Activated naive CD4-positive, alpha-beta T cell treated with anti-CD3 and anti-CD28 coated beads, Interleukin-2, amount 50 U/mL, for 72 hours (primary cell): ENCODE results near the gene SMAD6. TPM values are rescaled to one million over a fixed set of nuclear protein-coding genes. Genes with fewer than 3 reads are reported as not detected.
A peak's percentile ranks its signal among the peaks of the same experiment; 100 is the strongest.

Experiments used
- ATAC-seq, 2 donors: fragments of 150-1000 bp; cut with Tn5 transposase; 2 replicates each; pipeline ENCODE4 v1.10.0; 2021; ENCODE audit warnings: mild to moderate bottlenecking in 2 of 2, moderate library complexity in 2 of 2
- DNase-seq, 2 donors: peaks; one replicate each; pipeline ENCODE4 v3.0.0; 2021 to 2022; ENCODE audit warnings: low spot score in 2 of 2
- H3K27ac Mint-ChIP-seq, 2 donors: one replicate each; pipeline ENCODE4 v1.8.0; 2022; ENCODE audit warnings: mild to moderate bottlenecking in 2 of 2, mixed read lengths in 2 of 2
- H3K36me3 Mint-ChIP-seq, 2 donors: one replicate each; pipeline ENCODE4 v1.8.0; 2022; ENCODE audit warnings: mixed read lengths in 2 of 2
- H3K9me3 Mint-ChIP-seq, 2 donors: one replicate each; pipeline ENCODE4 v1.8.0; 2022; ENCODE audit warnings: mixed read lengths in 2 of 2
- total RNA-seq, 2 donors: library from RNA; stranded (reverse); gene quantifications; one replicate each; pipeline ENCODE4 v1.2.3, GENCODE V29; 2022

Gene SMAD6
- total RNA-seq, 2 donors from 2014 or later = 0.20 to 0.70 TPM

DNA sequence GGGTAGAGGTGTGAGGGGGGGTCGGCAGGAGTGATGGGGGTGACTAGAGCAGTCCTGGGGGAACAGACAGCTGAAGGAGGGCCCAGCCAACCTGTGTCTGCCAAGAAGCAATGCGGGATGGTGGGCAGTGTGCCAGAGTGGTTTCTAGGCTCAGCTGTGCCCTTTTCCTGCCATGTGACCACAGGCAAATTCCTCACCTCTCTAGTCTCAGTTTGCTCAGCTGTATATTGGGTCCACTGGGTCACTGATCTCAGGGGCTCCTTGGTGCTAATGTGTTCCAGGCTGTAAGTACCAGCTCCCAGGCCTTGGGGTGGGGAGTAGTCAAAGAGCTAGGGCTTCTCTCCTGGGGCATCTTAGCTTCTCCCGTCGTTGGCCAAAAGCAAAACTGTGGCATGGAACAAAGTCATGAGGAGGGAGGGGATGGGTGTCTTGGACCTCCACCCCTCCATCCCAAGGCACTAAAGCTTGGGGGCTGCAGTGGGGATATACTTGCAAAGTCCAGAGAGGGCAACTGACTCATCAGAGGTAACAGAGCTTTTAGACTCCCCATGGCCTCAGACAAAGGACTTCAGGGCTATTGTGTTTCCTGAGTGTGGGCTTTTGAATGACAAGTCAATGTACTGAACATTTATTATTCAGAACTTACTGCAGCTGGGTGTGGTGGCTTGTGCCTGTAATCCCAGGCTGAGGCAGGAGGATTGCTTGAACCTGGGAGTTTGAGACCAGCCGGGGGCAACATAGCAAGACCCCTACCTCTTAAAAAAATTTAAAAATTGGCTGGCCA is 20.9 kb downstream of the SMAD6 start:
- H3K27ac Mint-ChIP-seq = no peak overlapping the region
- no peaks in the 10 kb centered on the region for H3K36me3 Mint-ChIP-seq
- ATAC-seq (no peak), DNase-seq (no peak)
- no peaks in the 10 kb centered on the region for H3K9me3 Mint-ChIP-seq

DNA sequence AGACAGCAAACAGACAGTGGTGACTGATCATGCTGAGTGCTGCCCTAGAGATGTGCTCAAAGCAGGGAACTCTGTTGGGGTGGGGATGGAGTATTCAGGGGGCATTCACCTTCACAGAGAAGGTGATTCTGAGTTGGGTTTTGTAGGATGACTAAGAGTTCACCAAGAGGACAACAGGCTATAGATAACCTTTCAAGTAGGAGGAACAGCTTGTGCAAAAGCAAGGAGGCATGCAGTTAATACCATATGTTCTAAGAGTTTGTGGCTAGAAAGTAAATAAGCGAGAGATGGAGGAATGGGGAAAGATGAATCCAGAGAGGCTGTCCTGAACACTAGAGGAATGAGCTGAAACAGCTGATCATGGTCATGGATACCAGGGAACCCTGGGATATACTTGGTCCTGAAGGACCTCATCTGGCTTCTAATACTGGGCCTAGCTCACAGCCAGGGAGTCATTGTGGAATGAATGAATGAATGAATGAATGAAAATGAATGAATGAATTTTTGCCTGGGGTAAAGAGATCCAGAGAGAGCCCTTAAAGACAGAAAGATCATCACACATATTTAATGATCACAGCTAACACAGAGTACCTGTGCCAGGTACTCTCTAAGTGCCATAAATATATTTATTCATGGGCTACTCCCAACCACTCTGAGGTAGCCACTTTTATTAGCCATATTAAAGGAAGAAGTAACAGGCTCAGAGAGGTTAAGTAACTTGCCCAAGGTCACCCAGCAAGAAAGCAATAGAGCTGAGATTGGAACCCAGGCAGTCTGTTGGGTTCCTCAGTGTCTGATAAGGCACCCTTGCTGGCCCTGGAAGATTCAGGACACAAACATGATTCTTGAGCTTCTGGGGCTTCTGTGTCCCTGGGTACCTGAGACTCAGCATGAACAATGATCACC is 22.0 kb downstream of the SMAD6 start:
- H3K27ac Mint-ChIP-seq = no peak overlapping the region
- H3K9me3 Mint-ChIP-seq = no peaks in the 10 kb centered on the region
- H3K36me3 Mint-ChIP-seq = no peaks in the 10 kb centered on the region
- ATAC-seq = no peak
- no peak for DNase-seq

DNA sequence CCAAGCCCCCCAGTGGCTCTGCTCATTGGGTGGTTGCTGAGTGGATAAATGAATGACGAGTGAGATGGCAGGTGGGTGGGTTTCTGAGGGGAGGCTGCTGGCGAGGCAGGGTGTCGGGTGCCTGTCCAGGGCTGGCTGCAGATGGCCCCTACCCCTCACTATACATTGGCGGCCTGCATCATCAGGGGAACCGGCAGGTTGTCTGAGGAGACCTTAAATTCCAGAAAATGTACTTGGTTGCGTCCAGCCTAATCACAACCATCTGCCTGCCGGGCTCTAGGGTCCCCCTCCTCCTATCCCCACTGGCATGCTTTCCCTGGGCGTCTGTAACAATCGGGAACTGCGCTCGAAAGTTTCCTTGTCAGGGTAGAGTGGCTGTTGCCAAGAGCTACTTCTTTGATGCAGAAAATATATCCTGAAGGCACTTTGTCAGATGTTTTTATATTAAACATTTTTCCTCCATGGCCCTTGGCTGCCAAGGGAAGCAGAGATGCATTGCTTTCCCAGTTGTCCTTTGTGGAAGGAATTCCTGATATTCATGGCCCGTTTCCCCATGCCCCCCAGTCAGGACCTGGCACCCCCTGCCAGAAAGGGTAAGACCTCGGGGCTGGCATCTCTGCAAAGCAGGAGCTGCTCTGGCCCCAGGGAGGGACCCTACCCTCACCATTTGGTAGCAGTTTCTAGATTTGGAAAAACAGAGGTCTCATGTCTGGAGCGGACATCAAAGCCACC is 22.9 kb downstream of the SMAD6 start:
- Mint-ChIP-seq H3K36me3 (no peaks in the 10 kb centered on the region), H3K27ac (peak overlapping the region in 1 of 2 donors; percentile 61), H3K9me3 (no peaks in the 10 kb centered on the region)
- DNase-seq (no peak), ATAC-seq (no peak)

DNA sequence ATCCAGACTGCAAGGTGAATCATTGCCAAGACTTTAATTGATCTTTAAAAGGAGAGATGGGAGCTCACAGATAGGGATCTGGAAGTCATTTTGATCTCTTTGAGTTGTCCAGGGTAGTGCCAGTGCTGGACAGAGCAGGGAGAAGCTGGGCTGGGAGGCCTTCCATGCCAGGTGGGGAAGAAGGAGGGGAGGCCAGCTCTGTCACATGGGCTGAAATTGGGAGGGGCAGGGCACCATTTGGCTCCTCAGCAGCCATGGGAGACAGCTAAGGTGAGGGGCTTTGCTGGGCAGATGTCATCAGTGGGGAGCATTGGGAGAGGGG is 23.4 kb downstream of the SMAD6 start:
- Mint-ChIP-seq H3K9me3 (no peaks in the 10 kb centered on the region), H3K27ac (peak overlapping the region in 1 of 2 donors; percentile 61), H3K36me3 (no peaks in the 10 kb centered on the region)
- no peak for ATAC-seq
- no peak for DNase-seq

DNA sequence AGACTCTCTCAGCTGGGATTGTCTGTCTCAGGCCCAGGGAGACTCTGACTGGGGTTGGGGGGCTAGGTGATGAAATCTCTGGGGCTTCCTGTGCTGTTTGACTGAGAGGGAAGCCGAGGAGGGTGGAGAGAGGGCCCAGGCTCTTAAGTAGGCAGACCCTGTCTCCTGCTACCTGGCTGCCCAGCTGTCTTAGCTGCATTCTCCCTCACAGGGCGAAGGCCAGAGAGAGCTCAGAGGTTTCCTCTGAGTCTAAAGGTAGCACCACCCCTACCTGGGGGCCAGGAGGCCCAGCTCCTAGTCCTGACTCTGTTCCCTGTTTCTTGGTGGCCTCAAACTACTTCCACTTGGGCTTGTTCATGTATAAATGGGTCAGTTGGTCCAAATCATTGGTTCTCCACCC is 24.4 kb downstream of the SMAD6 start:
- H3K36me3 Mint-ChIP-seq = no peaks in the 10 kb centered on the region
- H3K27ac Mint-ChIP-seq = no peak overlapping the region
- ATAC-seq (no peak), DNase-seq (no peak)
- H3K9me3 Mint-ChIP-seq = no peaks in the 10 kb centered on the region

DNA sequence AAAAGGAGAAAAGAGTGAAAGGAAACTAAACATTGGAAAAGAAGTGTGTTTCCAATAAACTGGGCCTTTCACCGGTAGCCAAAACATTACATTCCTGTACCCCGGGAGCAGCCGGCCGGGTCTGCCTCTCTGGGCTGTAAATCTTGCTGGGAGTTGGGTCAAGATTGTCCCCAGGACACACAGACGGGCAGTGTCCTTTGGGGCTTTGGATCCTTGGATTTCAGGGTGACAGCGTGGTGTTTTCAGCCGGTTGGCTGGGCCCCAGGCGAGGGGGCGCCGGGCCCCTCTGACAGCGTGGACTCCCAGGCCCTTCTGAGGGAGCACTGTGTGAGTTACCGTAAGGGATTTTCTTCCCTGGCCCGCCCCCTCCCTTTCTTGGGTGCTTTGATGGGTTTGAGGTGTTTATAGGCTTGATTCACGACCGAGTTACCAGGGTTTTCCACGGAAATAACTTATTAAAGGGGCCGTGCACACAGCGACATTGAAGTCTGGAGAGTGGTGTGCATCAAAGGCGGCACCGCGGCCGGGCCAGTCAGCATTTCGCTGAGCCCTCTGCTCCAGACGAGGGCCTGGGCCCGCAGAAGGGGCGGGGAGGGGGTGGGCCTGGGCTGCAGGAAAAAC is 27.4 kb downstream of the SMAD6 start:
- Mint-ChIP-seq H3K9me3 (no peaks in the 10 kb centered on the region), H3K36me3 (no peaks in the 10 kb centered on the region), H3K27ac (no peak overlapping the region)
- DNase-seq = no peak
- no peak for ATAC-seq

DNA sequence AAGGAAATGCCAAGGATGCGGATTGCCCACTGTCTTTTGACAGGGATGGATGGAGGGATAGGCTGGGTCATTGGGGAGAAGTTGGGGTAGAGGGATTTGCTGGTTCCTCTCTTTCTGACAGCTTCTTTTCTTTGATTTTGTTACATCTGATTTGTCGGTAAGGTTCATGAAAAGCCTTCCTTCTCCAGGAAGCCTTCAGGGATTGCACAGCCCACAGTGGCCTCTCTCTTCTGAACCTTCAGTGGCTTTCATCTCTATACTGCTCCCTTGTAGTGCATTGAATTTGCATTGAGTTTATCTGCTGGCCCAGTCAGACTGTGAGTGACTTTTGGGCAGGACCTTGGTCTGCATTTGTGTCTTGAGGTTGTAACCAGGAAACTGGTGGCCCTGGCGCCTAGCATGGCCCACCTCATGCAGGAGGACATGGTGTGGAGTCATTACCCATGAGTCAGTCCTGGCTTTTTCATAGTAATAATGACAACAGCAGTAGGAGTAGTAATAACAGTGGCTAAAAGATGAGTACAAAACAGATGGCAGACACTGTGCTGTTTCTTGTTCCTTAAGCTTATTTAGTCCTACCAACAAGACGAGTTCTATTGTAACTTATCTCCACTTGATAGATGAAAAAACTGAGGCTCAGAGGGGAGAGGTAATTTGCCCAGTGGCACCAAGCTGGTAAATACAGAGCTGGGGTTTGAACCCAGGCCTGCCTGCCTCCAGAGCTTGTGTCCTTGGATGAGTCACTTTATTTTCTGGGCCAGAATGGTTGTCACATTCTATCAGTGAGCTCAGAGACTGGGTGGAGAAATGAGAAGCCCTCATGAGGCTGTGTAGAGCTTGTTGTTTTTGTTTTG is 28.4 kb downstream of the SMAD6 start:
- H3K27ac Mint-ChIP-seq = peak overlapping the region in 1 of 2 donors; percentile 44
- peak; percentile 64 to 94 for ATAC-seq
- peak in 1 of 2 donors; percentile 13 for DNase-seq
- no peaks in the 10 kb centered on the region for H3K9me3 Mint-ChIP-seq
- H3K36me3 Mint-ChIP-seq = no peaks in the 10 kb centered on the region

DNA sequence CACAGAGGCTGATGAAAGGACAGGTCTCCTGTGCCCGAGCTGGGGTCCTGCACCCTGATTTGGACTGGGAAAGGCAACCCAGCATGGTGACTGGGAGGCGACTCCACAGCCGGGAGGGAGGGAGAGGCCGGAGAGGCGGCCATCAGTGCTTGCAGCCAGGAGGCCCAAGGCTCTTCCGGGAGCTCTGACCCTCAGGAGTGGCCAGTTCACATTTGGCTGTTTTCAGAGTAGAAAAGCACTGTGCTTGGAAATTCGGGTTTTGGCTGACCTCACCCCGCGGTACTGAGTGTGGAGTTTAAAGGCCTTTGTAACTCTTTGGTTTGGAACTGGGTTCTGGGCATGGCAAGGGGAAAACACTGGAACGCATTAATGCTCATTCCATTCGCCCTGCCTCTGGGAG is 31.9 kb downstream of the SMAD6 start:
- Mint-ChIP-seq H3K27ac (no peak overlapping the region), H3K36me3 (no peaks in the 10 kb centered on the region)
- no peak for ATAC-seq

DNA sequence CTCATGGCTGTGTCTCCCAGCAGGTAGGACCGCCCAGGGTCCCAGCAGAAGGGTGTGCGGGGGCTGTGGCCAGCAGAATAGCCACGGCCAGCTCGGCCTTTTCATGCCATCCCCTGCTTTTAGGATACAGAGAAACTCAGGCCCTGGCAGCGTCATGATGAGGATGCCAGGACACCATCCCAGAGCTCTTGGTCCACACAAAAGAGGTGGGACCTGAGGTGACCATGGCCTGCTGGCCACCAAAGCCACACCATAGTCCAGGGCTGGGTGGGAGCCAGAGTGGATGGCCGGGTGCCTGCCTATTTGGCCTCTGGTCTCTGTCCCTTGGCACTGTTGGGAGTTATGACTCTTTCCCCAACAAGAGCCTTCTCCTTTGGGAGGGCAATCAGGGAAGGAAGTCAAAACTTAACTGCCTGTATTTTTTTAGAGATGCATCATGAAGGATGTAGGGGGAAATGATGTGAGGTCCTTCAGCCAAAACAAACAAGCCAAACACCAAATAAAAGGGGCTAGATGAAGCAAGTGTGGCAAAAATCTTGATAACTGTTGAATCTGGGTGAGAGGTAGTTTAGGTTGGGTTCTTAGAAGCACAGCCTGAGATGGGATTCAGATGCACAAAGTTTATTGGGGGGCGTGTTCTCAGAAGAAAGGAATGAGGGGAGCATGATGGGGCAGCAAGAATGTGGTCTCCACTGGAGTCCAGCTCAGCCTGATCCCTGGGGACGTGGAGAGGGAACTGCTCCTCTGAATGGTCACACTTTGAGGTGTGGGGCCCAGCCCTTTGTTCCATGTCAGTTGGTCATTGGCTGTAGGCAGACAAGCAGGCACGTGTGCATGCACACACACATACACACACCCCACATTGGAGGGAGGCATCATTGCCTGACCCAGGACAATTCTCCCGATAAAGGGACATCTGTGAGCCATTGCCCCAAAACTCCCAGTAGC is 33.2 kb downstream of the SMAD6 start:
- H3K9me3 Mint-ChIP-seq = no peaks in the 10 kb centered on the region
- no peaks in the 10 kb centered on the region for H3K36me3 Mint-ChIP-seq
- no peak overlapping the region for H3K27ac Mint-ChIP-seq
- no peak for ATAC-seq
- no peak for DNase-seq

More for the DNA sequence above, 31.9 kb downstream of the SMAD6 start:
- no peaks in the 10 kb centered on the region for H3K9me3 Mint-ChIP-seq
- no peak for DNase-seq

DNA sequence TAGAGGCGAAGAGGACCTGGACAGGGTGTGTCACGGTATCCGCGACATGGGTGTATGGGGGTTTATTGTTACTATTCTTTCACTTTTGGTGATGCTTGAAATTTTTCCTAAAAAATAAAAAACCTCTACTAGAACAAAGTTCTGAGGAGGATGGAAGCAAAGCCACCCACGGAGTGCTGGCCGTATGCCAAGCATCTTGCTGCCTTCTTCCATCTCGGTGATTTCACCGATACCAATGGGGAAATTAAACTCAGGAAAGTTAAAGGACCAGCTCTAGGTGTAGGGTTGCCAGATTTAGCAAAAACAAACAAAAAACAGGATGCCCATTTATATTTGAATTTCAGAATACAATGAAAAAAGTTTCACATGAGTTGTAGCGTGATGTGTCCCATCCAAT is 33.9 kb downstream of the SMAD6 start:
- Mint-ChIP-seq H3K36me3 (no peaks in the 10 kb centered on the region), H3K27ac (no peak overlapping the region), H3K9me3 (no peaks in the 10 kb centered on the region)

DNA sequence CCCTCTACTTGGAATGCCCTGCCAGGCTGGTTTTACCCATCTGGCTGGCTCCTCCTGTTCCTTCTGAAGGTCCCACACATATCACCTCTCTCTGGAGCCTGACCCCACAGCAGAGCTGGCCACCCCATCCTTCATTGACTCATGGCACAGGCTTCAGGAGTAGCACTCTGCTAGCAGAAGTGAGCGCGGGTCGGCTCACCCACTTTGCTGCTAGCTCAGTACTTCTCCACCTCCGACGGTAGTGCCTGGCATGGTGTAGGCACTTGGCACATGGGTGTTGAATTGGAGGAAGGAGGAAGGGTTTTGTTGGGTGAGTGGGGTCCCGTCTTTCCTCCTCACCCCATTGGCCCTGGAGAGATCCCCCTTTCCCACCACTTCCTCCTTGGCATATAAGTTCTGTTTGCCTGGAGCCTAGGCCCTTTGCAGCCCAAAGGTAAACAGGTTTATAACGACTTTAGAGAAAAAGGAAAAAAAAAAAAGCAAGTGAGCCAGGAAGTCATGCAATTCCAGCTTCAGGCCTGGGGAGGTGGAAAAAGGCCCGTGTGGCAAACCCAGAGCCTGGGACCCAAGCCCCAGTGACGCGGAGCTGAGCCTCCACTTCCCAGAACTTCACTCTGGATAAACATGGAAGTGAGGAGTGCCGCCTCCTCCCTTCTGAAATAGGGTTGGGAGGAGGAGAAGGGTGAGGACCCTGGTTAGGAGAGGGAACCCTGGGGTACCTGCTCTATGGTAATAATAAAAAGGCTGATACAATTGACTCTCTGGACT is 35.4 kb downstream of the SMAD6 start:
- H3K27ac Mint-ChIP-seq = no peak overlapping the region

More for the DNA sequence above, 33.9 kb downstream of the SMAD6 start:
- ATAC-seq = no peak
- DNase-seq = no peak

DNA sequence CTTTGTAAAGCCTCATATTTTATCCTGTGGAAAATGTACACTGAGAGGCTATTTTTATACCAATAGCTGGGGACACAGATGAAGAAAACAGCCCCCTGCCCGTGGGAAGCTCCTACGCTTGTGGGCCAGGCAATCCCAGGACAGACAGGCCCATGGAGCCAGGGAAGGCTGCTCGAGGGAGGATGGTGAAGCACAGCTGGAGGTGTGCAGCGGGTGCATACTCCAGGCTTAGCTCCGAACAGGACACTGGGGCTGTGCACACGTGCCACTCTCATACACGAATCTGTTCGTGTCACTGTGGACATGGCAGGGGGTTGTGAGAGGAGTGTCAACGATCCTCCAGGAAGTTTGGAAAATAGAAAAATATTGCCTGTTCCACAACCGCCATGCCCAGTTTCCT is 36.1 kb downstream of the SMAD6 start:
- Mint-ChIP-seq H3K9me3 (no peaks in the 10 kb centered on the region), H3K27ac (no peak overlapping the region)

More for the DNA sequence above, 35.4 kb downstream of the SMAD6 start:
- ATAC-seq = no peak
- Mint-ChIP-seq H3K9me3 (no peaks in the 10 kb centered on the region), H3K36me3 (no peaks in the 10 kb centered on the region)
- DNase-seq = no peak

DNA sequence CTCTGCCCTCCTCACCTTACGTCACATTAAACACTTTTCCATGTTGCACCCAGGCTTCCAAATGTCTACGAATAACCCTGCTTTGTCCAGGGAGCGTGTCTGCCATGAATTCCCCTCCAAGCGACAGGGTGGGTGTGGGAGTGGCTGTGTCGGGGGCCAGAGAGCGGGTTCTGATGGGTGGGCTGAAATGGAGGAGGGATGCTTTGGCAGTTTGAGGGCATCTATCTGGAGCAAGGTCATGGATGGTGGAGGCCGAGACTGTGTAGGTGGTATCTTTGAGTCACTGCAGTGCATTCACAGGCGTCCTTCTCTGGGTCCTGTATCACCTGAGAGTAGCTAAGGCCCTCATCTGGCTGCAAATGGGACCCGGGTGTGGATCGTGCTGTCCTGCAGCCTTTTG is 36.6 kb downstream of the SMAD6 start:
- no peak for ATAC-seq
- DNase-seq = no peak
- Mint-ChIP-seq H3K27ac (no peak overlapping the region), H3K36me3 (no peaks in the 10 kb centered on the region), H3K9me3 (no peaks in the 10 kb centered on the region)

More for the DNA sequence above, 36.1 kb downstream of the SMAD6 start:
- DNase-seq (no peak), ATAC-seq (no peak)
- no peaks in the 10 kb centered on the region for H3K36me3 Mint-ChIP-seq

DNA sequence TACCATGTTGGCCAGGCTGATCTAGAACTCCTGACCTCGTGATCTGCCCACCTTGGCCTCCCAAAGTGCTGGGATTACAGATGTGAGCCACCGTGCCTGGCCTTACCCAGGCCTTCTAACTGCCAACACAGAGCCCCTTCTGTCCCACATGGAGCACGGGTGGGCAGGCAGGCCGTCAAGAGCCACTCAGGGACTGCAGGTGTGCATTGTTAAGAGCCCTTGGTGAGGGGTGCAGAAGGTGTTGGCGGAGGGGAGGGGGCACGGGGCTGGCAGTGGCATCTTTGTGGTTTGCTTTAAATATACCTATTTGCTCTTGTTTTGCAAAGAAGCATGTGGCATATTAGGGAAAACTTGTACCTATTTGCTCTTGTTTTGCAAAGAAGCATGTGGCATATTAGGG is 37.3 kb downstream of the SMAD6 start:
- no peaks in the 10 kb centered on the region for H3K9me3 Mint-ChIP-seq
- no peak overlapping the region for H3K27ac Mint-ChIP-seq
- H3K36me3 Mint-ChIP-seq = no peaks in the 10 kb centered on the region
- ATAC-seq = no peak
- no peak for DNase-seq
